Ectodermal cell (in vitro differentiated cells): ENCODE results near the gene LPP.
A peak's percentile ranks its signal among the peaks of the same experiment; 100 is the strongest.

Experiments used
- H3K27ac ChIP-seq: 2 replicates; pipeline ENCODE4 v1.7.0; 2013; ENCODE audit warnings: mild to moderate bottlenecking, low read depth, low read length; ENCODE audit not compliant: insufficient read depth, poor library complexity, severe bottlenecking
- H3K27me3 ChIP-seq: 2 replicates; pipeline ENCODE4 v1.7.0; 2013; ENCODE audit warnings: mild to moderate bottlenecking, low read length; ENCODE audit not compliant: insufficient read depth, control insufficient read depth, poor library complexity, severe bottlenecking
- H3K36me3 ChIP-seq: one replicate; pipeline ENCODE4 v1.7.0; 2013; ENCODE audit warnings: low read length; ENCODE audit not compliant: control insufficient read depth, insufficient read depth
- H3K4me1 ChIP-seq: one replicate; pipeline ENCODE4 v1.7.0; 2013; ENCODE audit warnings: low read length; ENCODE audit not compliant: control insufficient read depth, insufficient read depth
- H3K4me3 ChIP-seq: 2 replicates; pipeline ENCODE4 v1.7.0; 2013; ENCODE audit warnings: low read depth, low read length, control low read depth; ENCODE audit not compliant: insufficient read depth
- H3K9me3 ChIP-seq: 2 replicates; pipeline ENCODE4 v1.7.0; 2013; ENCODE audit warnings: mild to moderate bottlenecking, low read length, moderate library complexity; ENCODE audit not compliant: control insufficient read depth
- WGBS, 2 experiments: methylation state at CpG; one replicate each; pipeline ENCODE4 v1.1.7; 2013; ENCODE audit warnings: missing lambda C conversion rate in 2 of 2; 5-methylcytosine and 5-hydroxymethylcytosine counted together

LPP gene

DNA sequence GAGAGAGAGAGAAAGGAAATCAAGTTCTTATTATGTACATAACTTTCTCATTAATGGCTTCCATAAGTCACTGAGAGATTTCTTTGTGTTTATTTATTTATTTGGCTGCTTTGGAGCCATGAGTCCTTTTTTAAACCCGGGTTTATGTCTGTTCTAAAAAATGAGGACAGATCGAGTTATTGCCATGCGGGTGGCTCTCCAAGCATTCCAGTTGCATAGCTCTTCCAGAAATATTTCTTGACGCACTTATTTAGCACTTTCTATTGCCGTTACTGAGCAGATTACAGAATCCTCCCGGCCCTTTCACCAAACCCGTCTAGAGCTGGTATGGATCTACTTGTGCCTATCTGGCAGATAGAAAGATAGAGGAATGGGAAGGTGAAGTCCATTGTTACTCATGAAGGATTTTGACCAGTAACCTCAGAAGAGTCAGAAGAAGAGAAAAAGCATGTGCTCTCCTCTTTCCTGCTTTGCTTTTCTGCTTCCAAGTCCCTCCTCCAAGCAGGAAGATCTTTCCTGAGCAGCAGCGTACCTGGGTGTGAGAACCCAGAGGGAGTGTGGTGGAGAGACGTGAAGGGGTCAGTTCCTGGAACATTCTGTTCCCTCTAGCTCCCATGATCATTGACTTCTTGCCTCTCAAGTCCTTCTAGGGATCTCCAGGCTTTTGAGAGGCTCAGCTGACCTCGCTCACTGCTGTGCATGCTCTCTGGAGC is 112.8 kb downstream of the LPP start:
- H3K4me1 ChIP-seq = peaks cover 38% of the 10 kb centered on the region
- H3K9me3 ChIP-seq = no peaks in the 10 kb centered on the region
- no peaks in the 10 kb centered on the region for H3K36me3 ChIP-seq
- no peaks in the 10 kb centered on the region for H3K27me3 ChIP-seq
- no peak overlapping the region for H3K4me3 ChIP-seq
- WGBS, 2 experiments = 94 to 96% methylated on average over 10 of the region's 10 CpGs
- H3K27ac ChIP-seq = no peak overlapping the region

- Histone ChIP-seq H3K36me3 (no peaks in the 10 kb centered on the region), H3K4me1 (peaks cover 38% of the 10 kb centered on the region), H3K4me3 (no peak overlapping the region), H3K27ac (no peak overlapping the region), H3K9me3 (no peaks in the 10 kb centered on the region), H3K27me3 (no peaks in the 10 kb centered on the region)
- 82 to 84% methylated on average over 7 of the region's 7 CpGs for WGBS, 2 experiments
These were observed 113.9 kb downstream of the LPP start for GRCh38 chr3:188267790-188268335.

DNA sequence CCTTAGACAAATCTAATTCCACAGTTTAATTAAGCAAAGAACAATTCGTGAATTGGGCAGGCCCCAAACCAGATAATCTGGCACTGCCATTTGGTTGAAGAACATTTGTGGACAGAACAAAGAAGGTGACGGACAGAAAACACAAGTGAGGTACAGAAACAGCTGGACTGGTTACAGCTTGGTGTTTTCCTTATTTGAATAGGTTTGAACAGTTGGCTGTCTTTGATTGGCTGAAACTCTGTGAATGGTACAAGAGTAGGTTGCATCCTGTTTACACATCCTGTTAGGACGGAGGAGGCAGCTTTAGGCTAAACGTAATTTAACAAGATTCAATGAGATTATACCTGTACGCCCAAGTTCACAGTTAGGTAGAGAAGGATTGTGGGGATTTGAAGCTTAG is 114.4 kb downstream of the LPP start:
- no peaks in the 10 kb centered on the region for H3K27me3 ChIP-seq
- 89 to 94% methylated on average over 5 of the region's 5 CpGs for whole genome bisulfite sequencing, 2 experiments
- H3K27ac ChIP-seq = no peak overlapping the region
- H3K36me3 ChIP-seq = no peaks in the 10 kb centered on the region
- H3K4me1 ChIP-seq = peaks cover 38% of the 10 kb centered on the region
- no peak overlapping the region for H3K4me3 ChIP-seq
- H3K9me3 ChIP-seq = no peaks in the 10 kb centered on the region

DNA sequence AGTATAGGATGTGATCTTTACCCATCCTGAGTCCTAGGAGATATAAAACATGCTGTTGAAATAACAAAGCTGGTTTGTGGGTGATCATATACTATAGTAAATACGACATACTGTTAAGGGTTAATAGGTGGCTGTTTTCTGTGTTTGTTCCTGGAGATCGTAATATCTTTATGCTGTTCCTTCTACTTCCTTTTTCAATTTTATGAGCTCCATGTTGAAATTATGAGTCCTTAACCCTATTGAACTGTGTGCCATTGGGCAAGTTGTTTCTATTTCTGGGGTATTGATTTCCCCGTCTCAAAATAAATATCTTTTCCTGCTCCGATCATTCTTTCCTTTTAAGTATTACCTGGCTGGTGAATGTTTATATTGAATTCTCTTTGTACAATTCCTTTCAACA is 115.1 kb downstream of the LPP start:
- peaks cover 35% of the 10 kb centered on the region for H3K4me1 ChIP-seq
- WGBS, 2 experiments = 90 to 93% methylated on average over 3 to 4 of the region's 4 CpGs
- H3K4me3 ChIP-seq = no peak overlapping the region
- no peaks in the 10 kb centered on the region for H3K27me3 ChIP-seq
- no peaks in the 10 kb centered on the region for H3K36me3 ChIP-seq
- no peaks in the 10 kb centered on the region for H3K9me3 ChIP-seq
- no peak overlapping the region for H3K27ac ChIP-seq

DNA sequence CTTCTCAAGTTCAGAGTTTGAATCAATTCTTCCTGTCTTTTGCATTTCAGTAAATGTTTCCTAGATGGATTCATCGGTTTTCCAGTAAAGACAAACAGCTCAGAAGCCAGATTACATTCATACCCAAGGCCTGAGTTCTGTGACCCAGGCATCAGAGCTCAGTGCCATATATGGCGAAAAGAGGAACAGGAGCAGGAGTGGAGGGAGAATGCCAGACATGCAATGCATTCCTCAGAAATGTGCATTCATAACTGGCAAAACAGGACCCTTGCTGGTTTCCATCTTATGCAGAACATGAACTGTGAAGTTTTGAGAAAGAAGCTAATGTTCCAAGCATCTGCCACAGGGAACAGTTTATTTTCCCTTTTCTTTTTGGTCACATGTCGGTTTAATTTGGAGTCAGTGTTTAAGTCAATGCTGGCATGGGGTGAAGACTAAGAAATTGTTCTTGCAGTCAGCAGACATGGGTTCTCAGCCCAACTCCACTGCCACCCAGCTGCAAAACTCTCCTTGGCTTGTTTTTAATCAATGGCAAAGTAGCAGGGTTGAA is 116.5 kb downstream of the LPP start:
- 85 to 88% methylated on average over 3 of the region's 3 CpGs for WGBS, 2 experiments
- Histone ChIP-seq H3K4me3 (no peak overlapping the region), H3K27ac (peak overlapping the region; percentile 59)

DNA sequence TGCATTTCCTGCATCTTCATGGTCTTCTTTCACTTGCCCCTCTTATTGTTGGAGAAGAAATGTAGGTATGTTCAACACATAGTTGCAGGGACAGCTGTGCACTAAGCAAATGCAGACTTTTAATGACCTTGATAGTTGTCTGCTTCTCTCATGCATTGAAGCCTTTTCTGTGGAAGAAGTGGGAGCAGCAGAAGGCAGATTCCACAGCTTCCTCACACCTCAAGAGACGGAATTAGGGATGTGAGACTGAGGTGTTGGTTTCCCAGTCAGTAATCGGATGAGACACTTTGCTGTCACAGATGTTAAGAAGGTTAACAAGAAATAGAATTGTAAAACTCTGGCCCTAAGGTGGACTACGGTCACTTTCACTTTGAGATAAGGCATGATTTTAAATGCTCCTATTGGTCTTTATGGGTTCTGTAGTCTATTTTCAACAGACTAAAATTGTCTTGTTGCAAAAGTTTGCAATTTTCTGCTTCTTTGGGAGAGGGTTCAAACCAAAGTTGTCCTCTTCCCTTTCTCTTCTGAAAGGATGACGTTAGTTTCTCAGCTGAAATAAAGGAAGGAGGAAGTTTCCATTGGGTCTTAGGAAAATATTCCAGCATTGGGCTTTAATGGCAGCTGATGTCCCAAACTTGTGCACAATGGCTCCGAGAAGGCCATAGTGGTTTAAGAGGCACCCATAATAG is 117.4 kb downstream of the LPP start:
- no peak overlapping the region for H3K27ac ChIP-seq
- 86 to 94% methylated on average over 5 of the region's 5 CpGs for WGBS, 2 experiments
- no peaks in the 10 kb centered on the region for H3K9me3 ChIP-seq
- no peak overlapping the region for H3K4me3 ChIP-seq
- no peaks in the 10 kb centered on the region for H3K27me3 ChIP-seq
- H3K4me1 ChIP-seq = peaks cover 32% of the 10 kb centered on the region
- H3K36me3 ChIP-seq = no peaks in the 10 kb centered on the region

More for the DNA sequence above, 116.5 kb downstream of the LPP start:
- H3K4me1 ChIP-seq = peaks cover 30% of the 10 kb centered on the region
- no peaks in the 10 kb centered on the region for H3K27me3 ChIP-seq
- no peaks in the 10 kb centered on the region for H3K36me3 ChIP-seq
- no peaks in the 10 kb centered on the region for H3K9me3 ChIP-seq

DNA sequence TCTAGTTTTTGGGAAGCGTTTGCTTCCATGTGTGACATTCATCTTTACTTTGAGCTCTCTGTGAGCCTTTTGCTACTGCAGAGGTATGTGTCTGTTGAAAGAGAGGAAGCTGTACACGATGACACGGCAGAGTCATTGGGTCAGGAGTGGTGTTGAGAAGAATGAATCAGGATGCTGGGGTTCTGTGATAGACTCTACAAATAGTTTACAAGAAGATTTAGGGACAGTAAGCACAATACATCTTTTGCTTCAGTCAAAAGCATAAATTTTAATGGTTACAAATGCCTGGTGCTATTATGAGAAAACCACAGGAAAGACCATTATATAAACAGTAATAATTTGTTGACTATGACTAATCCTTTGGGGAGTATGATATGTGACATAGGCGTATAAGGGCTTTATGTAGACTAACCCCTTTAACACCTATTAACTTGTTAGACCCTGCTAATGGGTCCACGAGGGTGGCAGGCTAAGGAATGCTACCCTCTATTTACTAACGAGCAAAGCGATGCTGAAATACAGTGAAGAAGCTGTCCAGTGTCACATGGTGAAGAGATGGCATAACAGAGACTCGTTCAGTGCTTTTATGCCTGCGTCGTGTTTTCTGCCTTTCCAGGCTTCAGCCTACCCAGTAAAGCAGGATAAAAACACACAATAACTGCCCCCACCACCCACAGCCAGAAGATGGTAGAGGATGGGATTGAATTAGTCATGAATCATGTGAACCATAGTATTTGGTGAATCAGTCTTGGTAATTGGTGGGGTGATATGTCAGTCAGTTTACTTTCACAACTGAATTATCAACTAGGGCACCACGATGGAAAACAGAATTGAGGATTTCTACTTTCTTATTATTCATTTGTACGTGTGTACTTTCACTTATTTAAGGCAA is 118.8 kb downstream of the LPP start:
- Histone ChIP-seq H3K27ac (no peak overlapping the region), H3K4me1 (peaks cover 22% of the 10 kb centered on the region), H3K36me3 (no peaks in the 10 kb centered on the region), H3K27me3 (no peaks in the 10 kb centered on the region), H3K4me3 (no peak overlapping the region), H3K9me3 (no peaks in the 10 kb centered on the region)
- WGBS, 2 experiments = 96 to 97% methylated on average over 9 to 11 of the region's 12 CpGs

DNA sequence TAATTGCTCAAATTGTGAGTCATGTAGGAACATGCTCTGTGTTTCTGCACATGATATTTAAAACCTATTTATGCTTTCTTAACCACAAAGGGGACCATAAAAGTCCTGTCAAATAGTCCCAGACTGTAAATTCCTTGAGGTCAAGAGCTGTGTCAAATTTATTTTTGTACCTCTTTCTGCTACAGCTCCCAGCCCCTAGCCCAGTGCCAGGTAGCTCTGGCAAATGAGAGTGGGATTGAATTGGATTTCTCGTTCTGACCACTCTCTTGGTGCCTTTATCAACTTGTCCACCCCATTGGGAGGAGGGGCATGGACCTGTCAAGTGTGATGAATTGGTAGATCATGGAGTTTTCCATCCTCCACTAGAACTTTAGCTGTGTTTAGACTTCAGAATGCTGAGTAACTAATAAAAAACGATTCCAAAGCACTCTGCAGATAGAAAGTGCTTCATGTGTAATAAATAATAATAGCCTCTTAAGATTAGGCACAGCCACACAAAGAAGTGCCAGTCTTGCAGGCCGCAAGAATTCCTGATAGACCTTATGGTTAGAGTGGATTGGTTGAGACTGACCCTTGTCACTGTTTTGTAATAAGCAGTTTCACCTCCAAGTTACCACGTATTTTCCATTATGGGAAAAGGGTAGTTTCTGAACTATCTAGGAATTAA is 120.4 kb downstream of the LPP start:
- Histone ChIP-seq H3K36me3 (no peaks in the 10 kb centered on the region), H3K4me3 (no peak overlapping the region), H3K27ac (no peak overlapping the region), H3K27me3 (no peaks in the 10 kb centered on the region), H3K4me1 (peaks cover 13% of the 10 kb centered on the region), H3K9me3 (no peaks in the 10 kb centered on the region)
- WGBS, 2 experiments = 91 to 94% methylated on average over 2 to 3 of the region's 4 CpGs

GRCh38 chr3:188276375-188276774 is 122.4 kb downstream of the LPP start:
- Histone ChIP-seq H3K4me3 (no peak overlapping the region), H3K27ac (no peak overlapping the region), H3K36me3 (no peaks in the 10 kb centered on the region), H3K4me1 (peaks cover 17% of the 10 kb centered on the region), H3K9me3 (no peaks in the 10 kb centered on the region), H3K27me3 (no peaks in the 10 kb centered on the region)
- 87 to 94% methylated on average over 3 of the region's 3 CpGs for WGBS, 2 experiments
